GM10266 (cell line): ENCODE measurements around the gene SLC7A5.
"Not testable (repeated sequence)": the region's sequence is repeated elsewhere in the genome, so short reads cannot be mapped to it uniquely, and the experiment has no call there.

ENCODE experiments used
- DNase-seq: peaks from one replicate; pipeline ENCODE4 v3.0.0; 2012; ENCODE audit errors: extremely low spot score
- CTCF ChIP-seq: IDR thresholded peaks from 2 replicates; pipeline ENCODE4 v1.5.1; 2012; ENCODE audit warnings: mild to moderate bottlenecking, low read depth; ENCODE audit not compliant: control insufficient read depth, insufficient read depth; ENCODE audit errors: missing control alignments

The SLC7A5 gene

GRCh38 chr16:87815567-87815966, 53.7 kb downstream of the SLC7A5 start:
- no peak for TF ChIP-seq CTCF
- no peak for DNase-seq

- DNase-seq, result no peak
These were observed 57.1 kb downstream of the SLC7A5 start for GRCh38 chr16:87812200-87812656.

GRCh38 chr16:87811454-87811853, 57.9 kb downstream of the SLC7A5 start:
- DNase-seq, result not testable (repeated sequence)

More at GRCh38 chr16:87812200-87812656, 57.1 kb downstream of the SLC7A5 start:
- TF ChIP-seq CTCF, result no peak

GRCh38 chr16:87809150-87809902, 60.0 kb downstream of the SLC7A5 start:
- TF ChIP-seq CTCF, result no peak
- DNase-seq, result peak; percentile 77

- no peak for DNase-seq
- TF ChIP-seq CTCF, result no peak
These were observed 61.2 kb downstream of the SLC7A5 start for GRCh38 chr16:87808108-87808507.

GRCh38 chr16:87806641-87807546, 62.4 kb downstream of the SLC7A5 start:
- DNase-seq, result peak; percentile 47
- no peak for TF ChIP-seq CTCF

GRCh38 chr16:87806261-87806640, 63.1 kb downstream of the SLC7A5 start:
- TF ChIP-seq CTCF, result no peak
- no peak for DNase-seq
